ENCODE measurements around the gene GNG7.

DNA sequence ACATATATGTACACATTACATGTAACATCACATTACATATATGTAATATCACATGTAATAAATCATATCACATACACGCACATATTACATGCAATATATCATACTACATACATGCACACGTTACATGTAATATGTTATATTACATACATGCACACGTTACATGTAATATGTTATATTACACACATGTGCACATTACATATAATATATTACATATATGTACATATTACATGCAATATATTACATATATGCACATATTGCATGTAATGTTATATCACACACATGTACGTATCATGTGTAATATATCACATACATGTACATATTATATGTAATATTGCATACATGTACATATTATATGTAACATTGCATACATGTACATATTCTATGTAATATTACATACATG lies 149.0 kb downstream of the GNG7 start:
- TF ChIP-seq, protein P1, sequence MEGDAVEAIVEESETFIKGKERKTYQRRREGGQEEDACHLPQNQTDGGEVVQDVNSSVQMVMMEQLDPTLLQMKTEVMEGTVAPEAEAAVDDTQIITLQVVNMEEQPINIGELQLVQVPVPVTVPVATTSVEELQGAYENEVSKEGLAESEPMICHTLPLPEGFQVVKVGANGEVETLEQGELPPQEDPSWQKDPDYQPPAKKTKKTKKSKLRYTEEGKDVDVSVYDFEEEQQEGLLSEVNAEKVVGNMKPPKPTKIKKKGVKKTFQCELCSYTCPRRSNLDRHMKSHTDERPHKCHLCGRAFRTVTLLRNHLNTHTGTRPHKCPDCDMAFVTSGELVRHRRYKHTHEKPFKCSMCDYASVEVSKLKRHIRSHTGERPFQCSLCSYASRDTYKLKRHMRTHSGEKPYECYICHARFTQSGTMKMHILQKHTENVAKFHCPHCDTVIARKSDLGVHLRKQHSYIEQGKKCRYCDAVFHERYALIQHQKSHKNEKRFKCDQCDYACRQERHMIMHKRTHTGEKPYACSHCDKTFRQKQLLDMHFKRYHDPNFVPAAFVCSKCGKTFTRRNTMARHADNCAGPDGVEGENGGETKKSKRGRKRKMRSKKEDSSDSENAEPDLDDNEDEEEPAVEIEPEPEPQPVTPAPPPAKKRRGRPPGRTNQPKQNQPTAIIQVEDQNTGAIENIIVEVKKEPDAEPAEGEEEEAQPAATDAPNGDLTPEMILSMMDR (IDR thresholded peaks at IDR 0.05; ENCODE audit: borderline replicate concordance, extremely low read depth, low read length, poor library complexity, severe bottlenecking), result no peak
- TF ChIP-seq EZH2 (IDR thresholded peaks at IDR 0.05; ENCODE audit: borderline replicate concordance, low read depth, low read length, severe bottlenecking), result no peak
